ENCODE data around the gene C12orf42.

The C12orf42 gene

DNA sequence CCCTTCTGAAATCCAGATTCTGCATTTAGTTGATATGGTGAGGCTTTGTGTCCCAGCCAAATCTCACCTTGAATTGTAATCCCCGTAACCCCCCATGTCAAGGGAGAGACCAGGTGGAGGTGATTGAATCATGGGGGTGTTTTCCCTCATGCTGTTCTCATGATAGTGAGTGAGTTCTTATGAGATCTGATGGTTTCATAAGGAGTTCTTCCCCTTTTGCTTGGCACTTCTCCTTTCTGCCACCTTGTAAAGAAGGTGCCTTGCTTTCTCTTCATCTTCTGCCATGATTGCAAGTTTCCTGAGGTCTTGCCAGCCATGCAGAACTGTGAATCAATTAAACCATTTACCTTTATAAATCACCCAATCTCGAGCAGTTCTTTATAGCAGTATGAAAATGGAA lies 23.1 kb upstream of the C12orf42 start:
- no peak for DNase-seq (ENCODE audit: low read depth, low spot score)
- Histone ChIP-seq H3K27ac (ENCODE audit: low read length) (no peak overlapping the region), H3K36me3 (ENCODE audit: control insufficient read depth, insufficient read depth, low read length) (no peaks in the 10 kb centered on the region), H3K4me1 (ENCODE audit: control insufficient read depth, insufficient read depth, low read length) (no peaks in the 10 kb centered on the region), H3K27me3 (ENCODE audit: control insufficient read depth, insufficient read depth, low read length) (no peaks in the 10 kb centered on the region), H3K9me3 (ENCODE audit: control insufficient read depth, insufficient read depth, low read length) (no peaks in the 10 kb centered on the region), H3K4me3 (ENCODE audit: low read length) (no peak overlapping the region)
- no CpG with 5 or more reads among the region's 2 CpGs for WGBS (ENCODE audit: insufficient coverage, insufficient read length)

GRCh38 chr12:103517161-103517560 lies 21.4 kb upstream of the C12orf42 start:
- WGBS (ENCODE audit: insufficient coverage, insufficient read length): no CpG with 5 or more reads among the region's 3 CpGs

DNA sequence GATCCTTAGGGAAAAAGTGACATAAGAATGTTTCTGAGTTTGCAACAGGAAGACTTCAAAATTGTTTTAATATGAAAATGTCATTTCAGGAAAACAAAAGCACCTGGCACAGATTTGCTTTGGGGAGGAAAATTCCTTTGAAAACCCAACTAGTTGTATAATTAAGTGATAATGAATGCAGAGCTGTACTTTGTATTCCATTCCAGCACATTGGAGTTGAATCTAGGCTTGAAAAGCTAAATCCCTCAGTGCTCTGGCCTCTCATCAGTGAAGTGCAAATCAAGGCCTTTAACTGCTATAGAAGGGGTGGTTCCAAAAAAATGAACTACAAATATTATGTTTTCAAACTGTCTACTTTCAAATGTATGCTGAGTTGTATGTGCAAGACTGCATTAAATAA lies 19.6 kb upstream of the C12orf42 start:
- no peaks in the 10 kb centered on the region for H3K9me3 ChIP-seq (ENCODE audit: control insufficient read depth, insufficient read depth, low read length)
- H3K4me1 ChIP-seq (ENCODE audit: control insufficient read depth, insufficient read depth, low read length): no peaks in the 10 kb centered on the region
- no peaks in the 10 kb centered on the region for H3K27me3 ChIP-seq (ENCODE audit: control insufficient read depth, insufficient read depth, low read length)
- no peaks in the 10 kb centered on the region for H3K36me3 ChIP-seq (ENCODE audit: control insufficient read depth, insufficient read depth, low read length)
- no peak overlapping the region for H3K4me3 ChIP-seq (ENCODE audit: low read length)
- no peak overlapping the region for H3K27ac ChIP-seq (ENCODE audit: low read length)
- DNase-seq (ENCODE audit: low read depth, low spot score): no peak

More at GRCh38 chr12:103517161-103517560, 21.4 kb upstream of the C12orf42 start:
- Histone ChIP-seq H3K27me3 (ENCODE audit: control insufficient read depth, insufficient read depth, low read length) (no peaks in the 10 kb centered on the region), H3K4me3 (ENCODE audit: low read length) (no peak overlapping the region), H3K4me1 (ENCODE audit: control insufficient read depth, insufficient read depth, low read length) (no peaks in the 10 kb centered on the region), H3K9me3 (ENCODE audit: control insufficient read depth, insufficient read depth, low read length) (no peaks in the 10 kb centered on the region), H3K27ac (ENCODE audit: low read length) (no peak overlapping the region), H3K36me3 (ENCODE audit: control insufficient read depth, insufficient read depth, low read length) (no peaks in the 10 kb centered on the region)
- no peak for DNase-seq (ENCODE audit: low read depth, low spot score)

GRCh38 chr12:103513875-103514274 lies 18.1 kb upstream of the C12orf42 start:
- DNase-seq (ENCODE audit: low read depth, low spot score): no peak
- no peaks in the 10 kb centered on the region for H3K36me3 ChIP-seq (ENCODE audit: control insufficient read depth, insufficient read depth, low read length)
- no peaks in the 10 kb centered on the region for H3K9me3 ChIP-seq (ENCODE audit: control insufficient read depth, insufficient read depth, low read length)
- no peaks in the 10 kb centered on the region for H3K27me3 ChIP-seq (ENCODE audit: control insufficient read depth, insufficient read depth, low read length)
- no CpG with 5 or more reads among the region's 3 CpGs for WGBS (ENCODE audit: insufficient coverage, insufficient read length)
- no peak overlapping the region for H3K27ac ChIP-seq (ENCODE audit: low read length)
- no peaks in the 10 kb centered on the region for H3K4me1 ChIP-seq (ENCODE audit: control insufficient read depth, insufficient read depth, low read length)
- H3K4me3 ChIP-seq (ENCODE audit: low read length): no peak overlapping the region

DNA sequence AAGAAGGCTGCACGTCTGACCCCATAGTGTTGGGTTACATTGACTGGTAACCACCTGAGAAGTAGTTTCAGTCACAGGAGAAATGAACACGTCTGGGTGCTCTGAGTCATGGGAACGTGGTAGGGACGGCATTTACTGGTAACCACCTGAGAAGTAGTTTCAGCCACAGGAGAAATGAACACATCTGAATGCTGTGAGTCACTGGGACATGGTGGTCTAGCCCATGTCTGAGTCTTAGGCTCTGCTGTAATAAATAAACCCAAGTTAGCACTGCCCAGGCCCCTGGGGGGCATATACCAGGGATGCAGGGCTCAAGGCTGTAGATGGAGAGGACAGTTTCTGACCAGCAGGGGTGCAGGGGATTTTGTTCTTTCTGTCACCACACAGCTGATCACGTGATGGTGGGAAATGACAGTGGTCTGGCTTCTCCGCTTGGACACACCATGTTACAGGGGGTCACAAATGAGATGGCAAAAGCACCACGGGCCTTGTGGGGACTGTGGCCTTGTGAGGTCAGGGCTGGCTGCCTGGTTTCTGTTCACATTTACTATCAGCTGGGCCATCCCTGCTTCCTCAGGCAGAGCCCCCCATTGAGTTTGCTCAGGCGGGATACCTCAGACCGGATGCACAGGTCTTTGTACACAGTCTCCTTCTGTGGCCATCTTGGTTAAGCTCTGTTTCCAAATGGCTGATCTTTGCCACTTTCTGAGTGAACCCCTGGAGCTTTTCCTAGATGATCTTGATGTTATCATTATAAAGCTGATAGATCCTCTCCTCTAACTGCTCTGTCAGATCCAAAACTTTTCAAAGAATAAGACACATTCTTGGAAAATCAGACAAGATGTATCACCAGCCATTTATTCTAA lies 9.8 kb upstream of the C12orf42 start:
- no peaks in the 10 kb centered on the region for H3K27me3 ChIP-seq (ENCODE audit: control insufficient read depth, insufficient read depth, low read length)
- no peaks in the 10 kb centered on the region for H3K36me3 ChIP-seq (ENCODE audit: control insufficient read depth, insufficient read depth, low read length)
- DNase-seq (ENCODE audit: low read depth, low spot score): no peak
- H3K4me3 ChIP-seq (ENCODE audit: low read length): no peak overlapping the region
- H3K27ac ChIP-seq (ENCODE audit: low read length): no peak overlapping the region
- H3K9me3 ChIP-seq (ENCODE audit: control insufficient read depth, insufficient read depth, low read length): no peaks in the 10 kb centered on the region
- no peaks in the 10 kb centered on the region for H3K4me1 ChIP-seq (ENCODE audit: control insufficient read depth, insufficient read depth, low read length)
- WGBS (ENCODE audit: insufficient coverage, insufficient read length): no CpG with 5 or more reads among the region's 9 CpGs

GRCh38 chr12:103504606-103505005 lies 8.8 kb upstream of the C12orf42 start:
- DNase-seq (ENCODE audit: low read depth, low spot score): no peak
- H3K27ac ChIP-seq (ENCODE audit: low read length): no peak overlapping the region
- no peaks in the 10 kb centered on the region for H3K9me3 ChIP-seq (ENCODE audit: control insufficient read depth, insufficient read depth, low read length)
- no peaks in the 10 kb centered on the region for H3K27me3 ChIP-seq (ENCODE audit: control insufficient read depth, insufficient read depth, low read length)
- no peaks in the 10 kb centered on the region for H3K4me1 ChIP-seq (ENCODE audit: control insufficient read depth, insufficient read depth, low read length)
- H3K36me3 ChIP-seq (ENCODE audit: control insufficient read depth, insufficient read depth, low read length): no peaks in the 10 kb centered on the region
- no CpG with 5 or more reads among the region's 7 CpGs for WGBS (ENCODE audit: insufficient coverage, insufficient read length)
- H3K4me3 ChIP-seq (ENCODE audit: low read length): no peak overlapping the region

- no peak for DNase-seq (ENCODE audit: low read depth, low spot score)
- Histone ChIP-seq H3K27ac (ENCODE audit: low read length) (no peak overlapping the region), H3K36me3 (ENCODE audit: control insufficient read depth, insufficient read depth, low read length) (no peaks in the 10 kb centered on the region), H3K9me3 (ENCODE audit: control insufficient read depth, insufficient read depth, low read length) (no peaks in the 10 kb centered on the region), H3K4me3 (ENCODE audit: low read length) (no peak overlapping the region), H3K4me1 (ENCODE audit: control insufficient read depth, insufficient read depth, low read length) (no peaks in the 10 kb centered on the region), H3K27me3 (ENCODE audit: control insufficient read depth, insufficient read depth, low read length) (no peaks in the 10 kb centered on the region)
- no CpG with 5 or more reads among the region's 14 CpGs for WGBS (ENCODE audit: insufficient coverage, insufficient read length)
These were observed 8.0 kb upstream of the C12orf42 start for GRCh38 chr12:103503546-103504480.

GRCh38 chr12:103501447-103501846 lies 5.7 kb upstream of the C12orf42 start:
- Histone ChIP-seq H3K36me3 (ENCODE audit: control insufficient read depth, insufficient read depth, low read length) (no peaks in the 10 kb centered on the region), H3K9me3 (ENCODE audit: control insufficient read depth, insufficient read depth, low read length) (no peaks in the 10 kb centered on the region), H3K27me3 (ENCODE audit: control insufficient read depth, insufficient read depth, low read length) (no peaks in the 10 kb centered on the region), H3K27ac (ENCODE audit: low read length) (no peak overlapping the region), H3K4me1 (ENCODE audit: control insufficient read depth, insufficient read depth, low read length) (peaks cover 2% of the 10 kb centered on the region; the same call in 1 of the 2 replicates), H3K4me3 (ENCODE audit: low read length) (no peak overlapping the region)
- no peak for DNase-seq (ENCODE audit: low read depth, low spot score)
- no CpG with 5 or more reads among the region's 5 CpGs for WGBS (ENCODE audit: insufficient coverage, insufficient read length)

- peaks cover 2% of the 10 kb centered on the region; the same call in 1 of the 2 replicates for H3K4me1 ChIP-seq (ENCODE audit: control insufficient read depth, insufficient read depth, low read length)
- no peak overlapping the region for H3K4me3 ChIP-seq (ENCODE audit: low read length)
These were observed 3.8 kb upstream of the C12orf42 start for GRCh38 chr12:103499571-103499970.

DNA sequence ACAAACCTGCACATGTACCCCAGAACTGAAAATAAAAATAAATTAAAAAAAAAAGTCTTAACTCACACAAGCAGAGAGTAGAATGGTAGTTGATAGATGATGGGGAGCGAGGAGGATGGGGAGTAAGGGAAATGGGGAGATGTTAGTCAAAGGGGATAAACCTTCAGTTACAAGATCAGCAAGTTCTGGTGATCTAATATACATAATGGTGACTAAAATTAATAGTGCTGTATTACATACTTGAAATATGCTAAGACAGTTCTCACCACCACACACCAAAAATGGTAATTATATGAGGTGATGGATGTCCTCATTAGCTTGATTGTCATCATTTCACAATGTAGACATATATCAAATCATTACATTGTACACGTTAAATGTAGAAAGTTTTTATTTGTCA lies 3.2 kb upstream of the C12orf42 start:
- Histone ChIP-seq H3K27ac (ENCODE audit: low read length) (no peak overlapping the region), H3K4me1 (ENCODE audit: control insufficient read depth, insufficient read depth, low read length) (peaks cover 2% of the 10 kb centered on the region; the same call in 1 of the 2 replicates), H3K9me3 (ENCODE audit: control insufficient read depth, insufficient read depth, low read length) (no peaks in the 10 kb centered on the region), H3K4me3 (ENCODE audit: low read length) (no peak overlapping the region), H3K27me3 (ENCODE audit: control insufficient read depth, insufficient read depth, low read length) (peaks cover 2% of the 10 kb centered on the region; the same call in 1 of the 2 replicates), H3K36me3 (ENCODE audit: control insufficient read depth, insufficient read depth, low read length) (no peaks in the 10 kb centered on the region)
- WGBS (ENCODE audit: insufficient coverage, insufficient read length): 100% methylated on average over 1 of the region's 2 CpGs
- no peak for DNase-seq (ENCODE audit: low read depth, low spot score)

More at GRCh38 chr12:103499571-103499970, 3.8 kb upstream of the C12orf42 start:
- no peaks in the 10 kb centered on the region for H3K27me3 ChIP-seq (ENCODE audit: control insufficient read depth, insufficient read depth, low read length)
- no peak for DNase-seq (ENCODE audit: low read depth, low spot score)
- no peaks in the 10 kb centered on the region for H3K9me3 ChIP-seq (ENCODE audit: control insufficient read depth, insufficient read depth, low read length)
- H3K27ac ChIP-seq (ENCODE audit: low read length): no peak overlapping the region
- no peaks in the 10 kb centered on the region for H3K36me3 ChIP-seq (ENCODE audit: control insufficient read depth, insufficient read depth, low read length)

Measured in iPS DF 6.9 (cell line).